GM23338 (cell line): Measurements from ENCODE around the gene THSD4. TPM values are rescaled to one million over a fixed set of nuclear protein-coding genes. Genes with fewer than 3 reads are reported as not detected.

Experiments used
- ATAC-seq: fragments of 200-7000 bp; cut with Tn5 transposase; 3 replicates; pipeline ENCODE4 v1.9.1; 2020
- DNase-seq: peaks from one replicate; pipeline ENCODE4 v3.0.0-alpha.2; 2015; ENCODE audit warnings: low spot score
- H2AFZ ChIP-seq: fragments of 200-600 bp; sonication (generic); 2 replicates; pipeline ENCODE4 v1.8.0; 2016; ENCODE audit warnings: antibody characterized with exemption, mild to moderate bottlenecking, moderate library complexity
- H3F3A ChIP-seq: fragments of 200-600 bp; sonication (generic); replicated peaks from 2 replicates; pipeline ENCODE4 v1.8.0; 2017; ENCODE audit warnings: antibody characterized with exemption, mixed run types, low read depth
- H3K27ac ChIP-seq: fragments of 200-600 bp; sonication (generic); 2 replicates; pipeline ENCODE4 v1.6.1; 2016; ENCODE audit warnings: low read depth
- H3K27me3 ChIP-seq: fragments of 200-600 bp; sonication (generic); 2 replicates; pipeline ENCODE4 v1.8.0; 2016; ENCODE audit warnings: mild to moderate bottlenecking, mixed run types, moderate library complexity; ENCODE audit not compliant: insufficient read depth
- H3K36me3 ChIP-seq: fragments of 200-600 bp; sonication (generic); 2 replicates; pipeline ENCODE4 v1.8.0; 2016; ENCODE audit warnings: mild to moderate bottlenecking; ENCODE audit not compliant: insufficient read depth
- H3K4me1 ChIP-seq: fragments of 200-600 bp; sonication (generic); 2 replicates; pipeline ENCODE4 v1.8.0; 2016; ENCODE audit warnings: mild to moderate bottlenecking, moderate library complexity; ENCODE audit not compliant: insufficient read depth
- H3K4me2 ChIP-seq: fragments of 200-600 bp; sonication (generic); 2 replicates; pipeline ENCODE4 v1.7.1; 2017; ENCODE audit warnings: mixed run types
- H3K4me3 ChIP-seq: fragments of 200-600 bp; sonication (generic); 2 replicates; pipeline ENCODE4 v1.6.1; 2016; ENCODE audit warnings: mixed run types
- H3K79me2 ChIP-seq: fragments of 200-600 bp; sonication (generic); replicated peaks from 2 replicates; pipeline ENCODE4 v1.8.0; 2017; ENCODE audit warnings: mild to moderate bottlenecking; ENCODE audit not compliant: insufficient read depth
- H3K9me2 ChIP-seq: fragments of 200-600 bp; sonication (generic); 2 replicates; pipeline ENCODE4 v1.8.0; 2017; ENCODE audit not compliant: insufficient read depth
- H4K20me1 ChIP-seq: fragments of 200-600 bp; sonication (generic); replicated peaks from 2 replicates; pipeline ENCODE4 v1.8.0; 2017; ENCODE audit warnings: mild to moderate bottlenecking; ENCODE audit not compliant: insufficient read depth
- H3K27ac Mint-ChIP-seq: 2 replicates; pipeline ENCODE4 v1.8.0; 2020; ENCODE audit warnings: inconsistent platforms, mild to moderate bottlenecking, moderate library complexity, mixed read lengths
- H3K27me3 Mint-ChIP-seq: 3 replicates; pipeline ENCODE4 v1.8.0; 2022; ENCODE audit warnings: low read depth, mild to moderate bottlenecking, moderate library complexity, mixed read lengths, inconsistent platforms; ENCODE audit not compliant: insufficient read depth, poor library complexity
- H3K36me3 Mint-ChIP-seq: 3 replicates; pipeline ENCODE4 v1.8.0; 2021; ENCODE audit warnings: low read depth, mild to moderate bottlenecking, inconsistent platforms, moderate library complexity, mixed read lengths
- H3K4me1 Mint-ChIP-seq: 3 replicates; pipeline ENCODE4 v1.8.0; 2020; ENCODE audit warnings: mild to moderate bottlenecking, inconsistent platforms, mixed read lengths
- H3K4me3 Mint-ChIP-seq: 3 replicates; pipeline ENCODE4 v1.8.0; 2021; ENCODE audit warnings: moderate library complexity, mild to moderate bottlenecking, inconsistent platforms, mixed read lengths
- H3K9me3 Mint-ChIP-seq: 3 replicates; pipeline ENCODE4 v1.8.0; 2020; ENCODE audit warnings: moderate library complexity, mild to moderate bottlenecking, inconsistent platforms, mixed read lengths
- CREB1 ChIP-seq: fragments of 250-450 bp; sonication (Bioruptor Pico); IDR thresholded peaks from 2 replicates; pipeline ENCODE4 v1.5.0; 2020; ENCODE audit warnings: low read depth, mild to moderate bottlenecking, moderate library complexity
- EZH2 ChIP-seq: fragments of 200-600 bp; sonication (generic); IDR thresholded peaks from one replicate; pipeline ENCODE4 v1.8.0; 2017; ENCODE audit warnings: antibody characterized with exemption, mild to moderate bottlenecking, low read depth; ENCODE audit not compliant: unreplicated experiment
- EZH2phosphoT487 ChIP-seq: fragments of 200-600 bp; sonication (generic); IDR thresholded peaks from one replicate; pipeline ENCODE4 v1.8.1; 2018; ENCODE audit warnings: antibody characterized with exemption; ENCODE audit not compliant: unreplicated experiment
- JUNB ChIP-seq: IDR thresholded peaks from one replicate; pipeline ENCODE4 v1.6.1; 2016; ENCODE audit warnings: antibody characterized with exemption; ENCODE audit not compliant: unreplicated experiment
- POLR2AphosphoS5 ChIP-seq: IDR thresholded peaks from 2 replicates; pipeline ENCODE4 v1.6.1; 2016; ENCODE audit warnings: antibody characterized with exemption, low read depth
- REST ChIP-seq: IDR thresholded peaks from one replicate; pipeline ENCODE4 v1.6.1; 2018; ENCODE audit warnings: antibody characterized with exemption; ENCODE audit not compliant: unreplicated experiment
- ZNF331 ChIP-seq: fragments of 250-450 bp; sonication (Bioruptor Pico); IDR thresholded peaks from 2 replicates; pipeline ENCODE4 v1.5.0; 2020; ENCODE audit warnings: low read depth, mild to moderate bottlenecking, moderate library complexity
- polyA plus RNA-seq: library from polyadenylated mRNA; unstranded; fragments of >200 nt; fragmentation: Nextera tagmentation; extraction: Ambion mirVana; gene quantifications from 2 replicates; pipeline ENCODE4 v1.2.1, GENCODE V29; 2016
- total RNA-seq: library from RNA; depleted of rRNA; stranded (reverse); fragments of >200 nt; shearing (Covaris generic); gene quantifications from 2 replicates; pipeline ENCODE4 v1.2.3, GENCODE V29; 2014
- TF ChIP-seq, protein P1 (sequence below): IDR thresholded peaks from 2 replicates; pipeline ENCODE4 v1.6.1; 2016; ENCODE audit warnings: antibody characterized with exemption
- TF ChIP-seq, protein P2 (sequence below): fragments of 250-450 bp; sonication (Bioruptor Pico); IDR thresholded peaks from 2 replicates; pipeline ENCODE4 v1.5.0; 2020; ENCODE audit warnings: mild to moderate bottlenecking, moderate library complexity

Gene THSD4
- total and polyA plus RNA-seq, 2 experiments from 2014 or later: 2.0 to 7.4 TPM

GRCh38 chr15:71777216-71777943 is 662.1 kb downstream of the THSD4 start:
- H2AFZ ChIP-seq: no peak overlapping the region
- H3K79me2 ChIP-seq: no peaks in the 10 kb centered on the region
- Mint-ChIP-seq H3K4me3 (no peak overlapping the region), H3K9me3 (no peaks in the 10 kb centered on the region), H3K36me3 (no peaks in the 10 kb centered on the region), H3K27me3 (peaks cover 2% of the 10 kb centered on the region), H3K27ac (no peak overlapping the region), H3K4me1 (peaks cover 10% of the 10 kb centered on the region)
- H3K27me3 ChIP-seq: no peaks in the 10 kb centered on the region
- no peaks in the 10 kb centered on the region for H3F3A ChIP-seq
- H3K36me3 ChIP-seq: no peaks in the 10 kb centered on the region
- H3K4me3 ChIP-seq: no peak overlapping the region
- TF ChIP-seq JUNB: no peak
- DNase-seq: no peak
- no peaks in the 10 kb centered on the region for H4K20me1 ChIP-seq
- H3K9me2 ChIP-seq: no peaks in the 10 kb centered on the region
- no peak overlapping the region for H3K4me2 ChIP-seq
- no peaks in the 10 kb centered on the region for H3K4me1 ChIP-seq
- no peak overlapping the region for H3K27ac ChIP-seq
- ATAC-seq: no peak

DNA sequence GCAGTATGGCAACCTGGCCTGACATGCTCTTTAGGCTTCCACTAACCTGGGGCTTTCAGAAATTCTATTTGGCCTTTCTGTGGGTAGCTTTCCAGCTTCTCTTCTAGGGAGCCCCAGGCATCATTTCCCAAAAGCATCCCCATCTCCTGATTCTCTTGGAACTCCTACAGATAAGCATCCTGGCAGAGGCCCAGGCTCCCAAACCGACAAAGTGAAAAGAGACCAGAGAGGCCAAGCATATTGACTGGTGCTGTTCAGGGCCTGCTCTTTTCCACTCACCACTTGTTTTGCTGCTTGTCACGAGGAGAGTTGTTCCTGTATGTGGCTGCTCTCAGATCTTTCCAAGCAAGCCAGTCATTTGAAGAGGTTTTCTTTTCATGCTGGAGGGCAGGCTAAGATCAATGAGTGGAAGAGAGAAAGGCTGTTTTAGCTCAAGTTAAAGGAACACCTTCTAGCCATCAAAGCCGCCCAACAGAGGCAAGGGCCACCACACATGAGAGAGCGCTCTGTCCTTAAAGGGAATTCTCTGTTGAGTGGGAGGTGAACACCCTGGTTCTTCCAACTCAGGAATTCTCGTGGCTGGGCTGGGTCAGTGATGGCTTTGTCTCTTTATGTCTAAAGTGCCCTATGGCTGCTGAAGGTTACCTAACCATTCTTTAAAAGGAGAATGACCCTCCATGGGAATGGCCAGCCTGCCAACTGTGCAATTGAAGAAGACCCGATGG is 664.0 kb downstream of the THSD4 start:
- H3K79me2 ChIP-seq: no peaks in the 10 kb centered on the region
- H3K9me2 ChIP-seq: no peaks in the 10 kb centered on the region
- no peaks in the 10 kb centered on the region for H3K4me1 ChIP-seq
- no peak for DNase-seq
- no peaks in the 10 kb centered on the region for H4K20me1 ChIP-seq
- Mint-ChIP-seq H3K4me1 (peaks cover 12% of the 10 kb centered on the region), H3K4me3 (no peak overlapping the region), H3K9me3 (no peaks in the 10 kb centered on the region), H3K27ac (no peak overlapping the region; the same call in 1 of the 2 replicates), H3K27me3 (peaks cover 2% of the 10 kb centered on the region), H3K36me3 (no peaks in the 10 kb centered on the region)
- H3K27ac ChIP-seq: no peak overlapping the region
- ATAC-seq: no peak
- no peak overlapping the region for H3K4me2 ChIP-seq
- H3K27me3 ChIP-seq: no peaks in the 10 kb centered on the region
- H3F3A ChIP-seq: no peaks in the 10 kb centered on the region
- no peak overlapping the region for H2AFZ ChIP-seq
- no peaks in the 10 kb centered on the region for H3K36me3 ChIP-seq
- no peak overlapping the region for H3K4me3 ChIP-seq
- TF ChIP-seq, protein P1, sequence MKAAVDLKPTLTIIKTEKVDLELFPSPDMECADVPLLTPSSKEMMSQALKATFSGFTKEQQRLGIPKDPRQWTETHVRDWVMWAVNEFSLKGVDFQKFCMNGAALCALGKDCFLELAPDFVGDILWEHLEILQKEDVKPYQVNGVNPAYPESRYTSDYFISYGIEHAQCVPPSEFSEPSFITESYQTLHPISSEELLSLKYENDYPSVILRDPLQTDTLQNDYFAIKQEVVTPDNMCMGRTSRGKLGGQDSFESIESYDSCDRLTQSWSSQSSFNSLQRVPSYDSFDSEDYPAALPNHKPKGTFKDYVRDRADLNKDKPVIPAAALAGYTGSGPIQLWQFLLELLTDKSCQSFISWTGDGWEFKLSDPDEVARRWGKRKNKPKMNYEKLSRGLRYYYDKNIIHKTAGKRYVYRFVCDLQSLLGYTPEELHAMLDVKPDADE: no peak
- no peak for TF ChIP-seq JUNB
- TF ChIP-seq ZNF331: no peak
- no peak for TF ChIP-seq CREB1 (CRISPR knock-in tag)
- TF ChIP-seq POLR2AphosphoS5: no peak
- no peak for TF ChIP-seq EZH2phosphoT487
- TF ChIP-seq REST: no peak
- no peak for TF ChIP-seq EZH2
- TF ChIP-seq, protein P2, sequence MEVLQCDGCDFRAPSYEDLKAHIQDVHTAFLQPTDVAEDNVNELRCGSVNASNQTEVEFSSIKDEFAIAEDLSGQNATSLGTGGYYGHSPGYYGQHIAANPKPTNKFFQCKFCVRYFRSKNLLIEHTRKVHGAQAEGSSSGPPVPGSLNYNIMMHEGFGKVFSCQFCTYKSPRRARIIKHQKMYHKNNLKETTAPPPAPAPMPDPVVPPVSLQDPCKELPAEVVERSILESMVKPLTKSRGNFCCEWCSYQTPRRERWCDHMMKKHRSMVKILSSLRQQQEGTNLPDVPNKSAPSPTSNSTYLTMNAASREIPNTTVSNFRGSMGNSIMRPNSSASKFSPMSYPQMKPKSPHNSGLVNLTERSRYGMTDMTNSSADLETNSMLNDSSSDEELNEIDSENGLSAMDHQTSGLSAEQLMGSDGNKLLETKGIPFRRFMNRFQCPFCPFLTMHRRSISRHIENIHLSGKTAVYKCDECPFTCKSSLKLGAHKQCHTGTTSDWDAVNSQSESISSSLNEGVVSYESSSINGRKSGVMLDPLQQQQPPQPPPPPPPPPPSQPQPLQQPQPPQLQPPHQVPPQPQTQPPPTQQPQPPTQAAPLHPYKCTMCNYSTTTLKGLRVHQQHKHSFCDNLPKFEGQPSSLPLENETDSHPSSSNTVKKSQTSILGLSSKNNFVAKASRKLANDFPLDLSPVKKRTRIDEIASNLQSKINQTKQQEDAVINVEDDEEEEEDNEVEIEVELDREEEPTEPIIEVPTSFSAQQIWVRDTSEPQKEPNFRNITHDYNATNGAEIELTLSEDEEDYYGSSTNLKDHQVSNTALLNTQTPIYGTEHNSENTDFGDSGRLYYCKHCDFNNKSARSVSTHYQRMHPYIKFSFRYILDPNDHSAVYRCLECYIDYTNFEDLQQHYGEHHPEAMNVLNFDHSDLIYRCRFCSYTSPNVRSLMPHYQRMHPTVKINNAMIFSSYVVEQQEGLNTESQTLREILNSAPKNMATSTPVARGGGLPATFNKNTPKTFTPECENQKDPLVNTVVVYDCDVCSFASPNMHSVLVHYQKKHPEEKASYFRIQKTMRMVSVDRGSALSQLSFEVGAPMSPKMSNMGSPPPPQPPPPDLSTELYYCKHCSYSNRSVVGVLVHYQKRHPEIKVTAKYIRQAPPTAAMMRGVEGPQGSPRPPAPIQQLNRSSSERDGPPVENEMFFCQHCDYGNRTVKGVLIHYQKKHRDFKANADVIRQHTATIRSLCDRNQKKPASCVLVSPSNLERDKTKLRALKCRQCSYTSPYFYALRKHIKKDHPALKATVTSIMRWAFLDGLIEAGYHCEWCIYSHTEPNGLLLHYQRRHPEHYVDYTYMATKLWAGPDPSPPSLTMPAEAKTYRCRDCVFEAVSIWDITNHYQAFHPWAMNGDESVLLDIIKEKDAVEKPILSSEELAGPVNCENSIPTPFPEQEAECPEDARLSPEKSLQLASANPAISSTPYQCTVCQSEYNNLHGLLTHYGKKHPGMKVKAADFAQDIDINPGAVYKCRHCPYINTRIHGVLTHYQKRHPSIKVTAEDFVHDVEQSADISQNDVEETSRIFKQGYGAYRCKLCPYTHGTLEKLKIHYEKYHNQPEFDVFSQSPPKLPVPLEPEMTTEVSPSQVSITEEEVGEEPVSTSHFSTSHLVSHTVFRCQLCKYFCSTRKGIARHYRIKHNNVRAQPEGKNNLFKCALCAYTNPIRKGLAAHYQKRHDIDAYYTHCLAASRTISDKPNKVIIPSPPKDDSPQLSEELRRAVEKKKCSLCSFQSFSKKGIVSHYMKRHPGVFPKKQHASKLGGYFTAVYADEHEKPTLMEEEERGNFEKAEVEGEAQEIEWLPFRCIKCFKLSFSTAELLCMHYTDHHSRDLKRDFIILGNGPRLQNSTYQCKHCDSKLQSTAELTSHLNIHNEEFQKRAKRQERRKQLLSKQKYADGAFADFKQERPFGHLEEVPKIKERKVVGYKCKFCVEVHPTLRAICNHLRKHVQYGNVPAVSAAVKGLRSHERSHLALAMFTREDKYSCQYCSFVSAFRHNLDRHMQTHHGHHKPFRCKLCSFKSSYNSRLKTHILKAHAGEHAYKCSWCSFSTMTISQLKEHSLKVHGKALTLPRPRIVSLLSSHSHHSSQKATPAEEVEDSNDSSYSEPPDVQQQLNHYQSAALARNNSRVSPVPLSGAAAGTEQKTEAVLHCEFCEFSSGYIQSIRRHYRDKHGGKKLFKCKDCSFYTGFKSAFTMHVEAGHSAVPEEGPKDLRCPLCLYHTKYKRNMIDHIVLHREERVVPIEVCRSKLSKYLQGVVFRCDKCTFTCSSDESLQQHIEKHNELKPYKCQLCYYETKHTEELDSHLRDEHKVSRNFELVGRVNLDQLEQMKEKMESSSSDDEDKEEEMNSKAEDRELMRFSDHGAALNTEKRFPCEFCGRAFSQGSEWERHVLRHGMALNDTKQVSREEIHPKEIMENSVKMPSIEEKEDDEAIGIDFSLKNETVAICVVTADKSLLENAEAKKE (CRISPR knock-in tag): no peak
